ENCODE measurements around the gene DVL2. TPM values are rescaled to one million over a fixed set of nuclear protein-coding genes. Genes with fewer than 3 reads are reported as not detected.

The DVL2 gene
- total and polyA plus RNA-seq, 2 of the 13 experiments (the other 11 are each of a cell fraction or from before 2014, with no cell fraction given) = 5.7 to 38.2 TPM

DNA sequence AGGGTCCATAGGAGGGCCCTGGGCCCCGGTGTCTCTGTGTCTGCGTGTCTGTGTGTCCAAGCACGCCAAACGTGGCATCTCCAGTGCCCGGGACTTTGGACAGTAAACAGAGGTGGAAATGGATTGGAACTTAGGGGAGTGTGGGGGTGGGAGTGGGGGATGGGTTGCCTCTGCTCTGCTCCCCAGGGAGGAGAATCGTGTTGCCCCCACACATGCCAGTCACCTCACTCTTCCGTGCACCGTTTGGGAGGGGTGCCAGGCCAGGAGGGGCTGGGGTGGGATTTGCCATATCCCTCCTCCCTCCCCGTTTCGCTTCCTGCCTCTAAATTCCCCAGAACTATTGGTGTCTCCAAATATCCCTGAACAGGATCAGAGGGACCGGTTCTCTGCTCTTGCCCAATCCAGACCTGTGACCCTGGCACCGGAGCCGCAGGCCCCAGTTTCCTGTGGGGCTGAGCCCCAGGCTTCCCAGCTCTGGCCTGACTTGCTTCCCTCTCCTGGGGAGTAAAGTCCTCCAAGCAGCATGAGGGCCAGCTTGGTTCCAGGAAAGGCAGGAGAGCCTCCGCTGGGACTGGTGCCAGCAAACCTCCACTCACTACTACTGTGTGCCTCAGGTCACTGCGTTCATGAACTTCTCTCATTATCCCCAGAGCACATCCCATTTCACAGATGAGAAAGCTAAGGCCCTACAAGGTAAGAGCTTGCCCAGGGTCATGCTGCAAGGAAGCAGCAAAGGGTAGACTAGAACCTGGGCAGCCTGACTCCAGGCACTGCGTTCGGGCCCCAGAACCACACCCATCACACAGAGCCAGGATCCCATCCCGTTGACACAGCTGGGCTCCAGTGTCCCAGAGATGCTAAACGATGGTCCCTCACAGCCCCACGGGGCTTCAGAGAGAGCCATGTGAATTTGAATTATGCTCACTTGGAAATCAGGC, 54.7 kb downstream of the DVL2 start, which contains the start of gene ASGR1 (continued):
- TF ChIP-seq, protein P1, sequence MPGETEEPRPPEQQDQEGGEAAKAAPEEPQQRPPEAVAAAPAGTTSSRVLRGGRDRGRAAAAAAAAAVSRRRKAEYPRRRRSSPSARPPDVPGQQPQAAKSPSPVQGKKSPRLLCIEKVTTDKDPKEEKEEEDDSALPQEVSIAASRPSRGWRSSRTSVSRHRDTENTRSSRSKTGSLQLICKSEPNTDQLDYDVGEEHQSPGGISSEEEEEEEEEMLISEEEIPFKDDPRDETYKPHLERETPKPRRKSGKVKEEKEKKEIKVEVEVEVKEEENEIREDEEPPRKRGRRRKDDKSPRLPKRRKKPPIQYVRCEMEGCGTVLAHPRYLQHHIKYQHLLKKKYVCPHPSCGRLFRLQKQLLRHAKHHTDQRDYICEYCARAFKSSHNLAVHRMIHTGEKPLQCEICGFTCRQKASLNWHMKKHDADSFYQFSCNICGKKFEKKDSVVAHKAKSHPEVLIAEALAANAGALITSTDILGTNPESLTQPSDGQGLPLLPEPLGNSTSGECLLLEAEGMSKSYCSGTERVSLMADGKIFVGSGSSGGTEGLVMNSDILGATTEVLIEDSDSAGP (CRISPR knock-in tag; IDR thresholded peaks at IDR 0.05; ENCODE audit: borderline replicate concordance) = peak; percentile 85; the same call in 1 of the 2 replicates
- no peak for TF ChIP-seq NCOA1 (CRISPR knock-in tag; IDR thresholded peaks at IDR 0.05)
- no peak for TF ChIP-seq ZNF672 (CRISPR knock-in tag; IDR thresholded peaks at IDR 0.05)
- TF ChIP-seq SAFB2 (CRISPR knock-in tag; IDR thresholded peaks at IDR 0.05; ENCODE audit: borderline replicate concordance, low read depth) = peak; percentile 21; the same call in 1 of the 2 replicates
- no peak for TF ChIP-seq SIN3B (IDR thresholded peaks at IDR 0.05; ENCODE audit: low read length)
- no peak for TF ChIP-seq FOXM1 (CRISPR knock-in tag; IDR thresholded peaks at IDR 0.05)
- TF ChIP-seq, protein P2, sequence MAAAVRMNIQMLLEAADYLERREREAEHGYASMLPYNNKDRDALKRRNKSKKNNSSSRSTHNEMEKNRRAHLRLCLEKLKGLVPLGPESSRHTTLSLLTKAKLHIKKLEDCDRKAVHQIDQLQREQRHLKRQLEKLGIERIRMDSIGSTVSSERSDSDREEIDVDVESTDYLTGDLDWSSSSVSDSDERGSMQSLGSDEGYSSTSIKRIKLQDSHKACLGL (CRISPR knock-in tag; IDR thresholded peaks at IDR 0.05) = peak; percentile 55; the same call in 1 of the 2 replicates
- TF ChIP-seq ATAD3A (CRISPR knock-in tag; IDR thresholded peaks at IDR 0.05) = no peak
- TF ChIP-seq NFYC (CRISPR knock-in tag; IDR thresholded peaks at IDR 0.05) = no peak
- TF ChIP-seq, protein P3, sequence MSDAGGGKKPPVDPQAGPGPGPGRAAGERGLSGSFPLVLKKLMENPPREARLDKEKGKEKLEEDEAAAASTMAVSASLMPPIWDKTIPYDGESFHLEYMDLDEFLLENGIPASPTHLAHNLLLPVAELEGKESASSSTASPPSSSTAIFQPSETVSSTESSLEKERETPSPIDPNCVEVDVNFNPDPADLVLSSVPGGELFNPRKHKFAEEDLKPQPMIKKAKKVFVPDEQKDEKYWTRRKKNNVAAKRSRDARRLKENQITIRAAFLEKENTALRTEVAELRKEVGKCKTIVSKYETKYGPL (CRISPR knock-in tag; IDR thresholded peaks at IDR 0.05) = no peak
- TF ChIP-seq ZNF652 (CRISPR knock-in tag; IDR thresholded peaks at IDR 0.05; ENCODE audit: borderline replicate concordance, low read depth) = no peak
- no peak for TF ChIP-seq ZNF558 (CRISPR knock-in tag; IDR thresholded peaks at IDR 0.05; ENCODE audit: borderline replicate concordance)
- TF ChIP-seq, protein P4, sequence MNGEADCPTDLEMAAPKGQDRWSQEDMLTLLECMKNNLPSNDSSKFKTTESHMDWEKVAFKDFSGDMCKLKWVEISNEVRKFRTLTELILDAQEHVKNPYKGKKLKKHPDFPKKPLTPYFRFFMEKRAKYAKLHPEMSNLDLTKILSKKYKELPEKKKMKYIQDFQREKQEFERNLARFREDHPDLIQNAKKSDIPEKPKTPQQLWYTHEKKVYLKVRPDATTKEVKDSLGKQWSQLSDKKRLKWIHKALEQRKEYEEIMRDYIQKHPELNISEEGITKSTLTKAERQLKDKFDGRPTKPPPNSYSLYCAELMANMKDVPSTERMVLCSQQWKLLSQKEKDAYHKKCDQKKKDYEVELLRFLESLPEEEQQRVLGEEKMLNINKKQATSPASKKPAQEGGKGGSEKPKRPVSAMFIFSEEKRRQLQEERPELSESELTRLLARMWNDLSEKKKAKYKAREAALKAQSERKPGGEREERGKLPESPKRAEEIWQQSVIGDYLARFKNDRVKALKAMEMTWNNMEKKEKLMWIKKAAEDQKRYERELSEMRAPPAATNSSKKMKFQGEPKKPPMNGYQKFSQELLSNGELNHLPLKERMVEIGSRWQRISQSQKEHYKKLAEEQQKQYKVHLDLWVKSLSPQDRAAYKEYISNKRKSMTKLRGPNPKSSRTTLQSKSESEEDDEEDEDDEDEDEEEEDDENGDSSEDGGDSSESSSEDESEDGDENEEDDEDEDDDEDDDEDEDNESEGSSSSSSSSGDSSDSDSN (CRISPR knock-in tag; IDR thresholded peaks at IDR 0.05) = peak; percentile 95

Measured in HepG2 (cell line).